ENCODE data around the gene SMTNL2.
"Not testable (repeated sequence)": the region's sequence is repeated elsewhere in the genome, so short reads cannot be mapped to it uniquely, and the experiment has no call there.

SMTNL2 gene

GRCh38 chr17:4607261-4607741, 23.0 kb downstream of the SMTNL2 start:
- no peak for DNase-seq

- no peak for DNase-seq
Measured at GRCh38 chr17:4607773-4608187, 23.5 kb downstream of the SMTNL2 start.

GRCh38 chr17:4609761-4610160, 25.4 kb downstream of the SMTNL2 start:
- no peak for DNase-seq

GRCh38 chr17:4610162-4610561, 25.8 kb downstream of the SMTNL2 start:
- no peak for DNase-seq

- DNase-seq = no peak
Measured at GRCh38 chr17:4610656-4611055, 26.3 kb downstream of the SMTNL2 start.

- DNase-seq = no peak
Measured at GRCh38 chr17:4616476-4616875, 32.1 kb downstream of the SMTNL2 start.

- no peak for DNase-seq
Measured at GRCh38 chr17:4617090-4617489, 32.8 kb downstream of the SMTNL2 start.

- DNase-seq = no peak
Measured at GRCh38 chr17:4617590-4618351, 33.4 kb downstream of the SMTNL2 start.

GRCh38 chr17:4620531-4621101, 36.3 kb downstream of the SMTNL2 start:
- DNase-seq = no peak

GRCh38 chr17:4622375-4622774, 38.0 kb downstream of the SMTNL2 start:
- no peak for DNase-seq

- no peak for DNase-seq
Measured at GRCh38 chr17:4623249-4623648, 38.9 kb downstream of the SMTNL2 start.

- not testable (repeated sequence) for DNase-seq
Measured at GRCh38 chr17:4624451-4624911, 40.2 kb downstream of the SMTNL2 start.

GRCh38 chr17:4625181-4625617, 40.9 kb downstream of the SMTNL2 start:
- DNase-seq = no peak

GRCh38 chr17:4626734-4627256, 42.5 kb downstream of the SMTNL2 start:
- no peak for DNase-seq

- DNase-seq = no peak
Measured at GRCh38 chr17:4631431-4631830, 47.1 kb downstream of the SMTNL2 start.

- no peak for DNase-seq
Measured at GRCh38 chr17:4631836-4632580, 47.7 kb downstream of the SMTNL2 start.

- DNase-seq = no peak
Measured at GRCh38 chr17:4632581-4632920, 48.2 kb downstream of the SMTNL2 start.

GRCh38 chr17:4633643-4634042, 49.3 kb downstream of the SMTNL2 start:
- DNase-seq = no peak

GRCh38 chr17:4634976-4635375, 50.6 kb downstream of the SMTNL2 start:
- DNase-seq = no peak

- no peak for DNase-seq
Measured at GRCh38 chr17:4635823-4636375, 51.6 kb downstream of the SMTNL2 start.

GRCh38 chr17:4636474-4637100, 52.3 kb downstream of the SMTNL2 start:
- no peak for DNase-seq

- DNase-seq = not testable (repeated sequence)
Measured at GRCh38 chr17:4638766-4639165, 54.4 kb downstream of the SMTNL2 start.

All from activated gamma-delta T cell treated with Interleukin-2 at 50 U/mL for 16 hours (primary cell).